T-helper 1 cell treated with Interleukin-12 subunit alpha and Interleukin-12 subunit beta and Interleukin-4 antibody, amounts not matched to agents 30 ng/mL and 1 ng/mL, for 36 hours (primary cell): ENCODE results near the gene EIF4E1B. TPM values are rescaled to one million over a fixed set of nuclear protein-coding genes. Genes with fewer than 3 reads are reported as not detected.

Experiments used
- intact Hi-C: fragments of 100-400 bp; cut with micrococcal nuclease; formaldehyde crosslinking; loops from one replicate; pipeline ENCODE4 v1.15.1; 2024
- total RNA-seq: library from RNA; stranded (reverse); gene quantifications from 2 replicates; pipeline ENCODE4 v1.2.3, GENCODE V29; 2022

Gene EIF4E1B
- total RNA-seq, 1 donor from 2014 or later, result not detected

GRCh38 chr5:176660530-176660859, 30.0 kb downstream of the EIF4E1B start:
- intact Hi-C loops, result loop anchor here (1.0 to 2.0 kb wide), 3 partner anchors 150 to 930 kb away; partner anchors contain the start of gene UNC5A

GRCh38 chr5:176660860-176661641, 30.6 kb downstream of the EIF4E1B start:
- intact Hi-C loops, result loop anchor here (1.0 to 2.0 kb wide), 3 partner anchors 150 to 931 kb away; partner anchors contain the start of gene UNC5A

GRCh38 chr5:176661676-176662075, 31.2 kb downstream of the EIF4E1B start:
- intact Hi-C loops, result loop anchor here (2.0 kb wide), 1 partner anchor 149 kb away; the partner anchor contains the start of gene UNC5A

GRCh38 chr5:176662371-176663333, 32.2 kb downstream of the EIF4E1B start:
- intact Hi-C loops, result no loop called here

GRCh38 chr5:176663566-176663965, 33.1 kb downstream of the EIF4E1B start:
- intact Hi-C loops, result no loop called here

GRCh38 chr5:176664479-176664878, 34.0 kb downstream of the EIF4E1B start:
- intact Hi-C loops, result no loop called here

GRCh38 chr5:176664886-176665285, 34.4 kb downstream of the EIF4E1B start:
- intact Hi-C loops, result no loop called here

- intact Hi-C loops, result no loop called here
These were observed 35.0 kb downstream of the EIF4E1B start for GRCh38 chr5:176665517-176665916.

GRCh38 chr5:176667637-176668036, 37.2 kb downstream of the EIF4E1B start:
- intact Hi-C loops, result no loop called here

- intact Hi-C loops, result no loop called here
These were observed 40.0 kb downstream of the EIF4E1B start for GRCh38 chr5:176670449-176670848.

- intact Hi-C loops, result no loop called here
These were observed 40.9 kb downstream of the EIF4E1B start for GRCh38 chr5:176671399-176671798.

GRCh38 chr5:176671890-176672747, 41.6 kb downstream of the EIF4E1B start:
- intact Hi-C loops, result no loop called here

- intact Hi-C loops, result no loop called here
These were observed 43.4 kb downstream of the EIF4E1B start for GRCh38 chr5:176673651-176674583.

- intact Hi-C loops, result no loop called here
These were observed 44.3 kb downstream of the EIF4E1B start for GRCh38 chr5:176674799-176675198.

GRCh38 chr5:176675676-176676360, 45.3 kb downstream of the EIF4E1B start:
- intact Hi-C loops, result no loop called here

GRCh38 chr5:176676361-176676824, 45.9 kb downstream of the EIF4E1B start:
- intact Hi-C loops, result no loop called here

- intact Hi-C loops, result no loop called here
These were observed 46.9 kb downstream of the EIF4E1B start for GRCh38 chr5:176677209-176677939.

- intact Hi-C loops, result no loop called here
These were observed 48.1 kb downstream of the EIF4E1B start for GRCh38 chr5:176678584-176678983.
